OCI-LY7 (cell line): ENCODE data around the gene EYS. TPM values are rescaled to one million over a fixed set of nuclear protein-coding genes. Genes with fewer than 3 reads are reported as not detected.
A peak's percentile ranks its signal among the peaks of the same experiment; 100 is the strongest.

ENCODE experiments used
- BruUV-seq: library from RNA; stranded (reverse); fragments of 400-500 nt; replicated peaks from 2 replicates; lab custom pipeline; 2021; lab: Mats Ljungman, UMichigan
- CTCF ChIA-PET: fragments of 300-600 bp; sonication (Branson Sonifier 250); formaldehyde crosslinking; loops from one replicate; lab custom pipeline; 2022; ENCODE audit warnings: antibody characterized with exemption; ENCODE audit not compliant: unreplicated experiment; lab: Charles Lee
- POLR2A ChIA-PET: fragments of 300-600 bp; sonication (Branson Sonifier 250); formaldehyde crosslinking; loops from one replicate; lab custom pipeline; 2022; ENCODE audit warnings: antibody characterized with exemption; lab: Charles Lee
- DNase-seq: peaks from one replicate; pipeline ENCODE4 v3.0.0-alpha.2; 2015; ENCODE audit warnings: low spot score
- H2AFZ ChIP-seq: fragments of 200-600 bp; sonication (generic), shearing (Covaris generic); 2 replicates; pipeline ENCODE4 v1.6.1; 2014; ENCODE audit warnings: mild to moderate bottlenecking, antibody characterized with exemption, low read length, moderate library complexity
- H3K27ac ChIP-seq: fragments of 200-600 bp; sonication (generic); 2 replicates; pipeline ENCODE4 v1.5.1; 2014; ENCODE audit warnings: mixed run types, low read depth, mild to moderate bottlenecking, moderate library complexity, low read length, inconsistent platforms; ENCODE audit not compliant: poor library complexity, severe bottlenecking
- H3K36me3 ChIP-seq: fragments of 200-600 bp; sonication (generic); 2 replicates; pipeline ENCODE4 v1.6.1; 2014; ENCODE audit warnings: mild to moderate bottlenecking, antibody characterized with exemption, low read length, moderate library complexity, mixed read lengths; ENCODE audit not compliant: insufficient read depth
- H3K4me1 ChIP-seq: fragments of 200-600 bp; sonication (generic); 2 replicates; pipeline ENCODE4 v1.5.1; 2014; ENCODE audit warnings: mild to moderate bottlenecking, low read length; ENCODE audit not compliant: insufficient read depth, poor library complexity, severe bottlenecking
- H3K4me2 ChIP-seq: fragments of 200-600 bp; sonication (generic); 2 replicates; pipeline ENCODE4 v1.6.1; 2014; ENCODE audit warnings: mild to moderate bottlenecking, low read length
- H3K4me3 ChIP-seq: fragments of 200-600 bp; sonication (generic); 2 replicates; pipeline ENCODE4 v1.5.1; 2014; ENCODE audit warnings: mild to moderate bottlenecking, low read depth, low read length; ENCODE audit not compliant: poor library complexity, severe bottlenecking
- H3K79me2 ChIP-seq: fragments of 200-600 bp; sonication (generic); 2 replicates; pipeline ENCODE4 v1.6.1; 2016; ENCODE audit warnings: low read depth, mild to moderate bottlenecking, low read length, moderate library complexity, mixed read lengths; ENCODE audit not compliant: insufficient read depth
- H3K9me2 ChIP-seq: fragments of 200-600 bp; sonication (generic); 2 replicates; pipeline ENCODE4 v1.6.1; 2016; ENCODE audit warnings: mild to moderate bottlenecking, low read length, mixed read lengths; ENCODE audit not compliant: insufficient read depth
- H3K9me3 ChIP-seq: fragments of 200-600 bp; sonication (generic); 2 replicates; pipeline ENCODE4 v1.6.1; 2014; ENCODE audit warnings: mild to moderate bottlenecking, mixed run types, low read length, mixed read lengths
- H4K20me1 ChIP-seq: fragments of 200-600 bp; sonication (generic); 2 replicates; pipeline ENCODE4 v1.6.1; 2014; ENCODE audit warnings: mild to moderate bottlenecking, antibody characterized with exemption, low read length, moderate library complexity, mixed read lengths; ENCODE audit not compliant: insufficient read depth
- CTCF ChIP-seq: fragments of 200-600 bp; sonication (generic); conservative IDR thresholded peaks from 2 replicates; pipeline ENCODE4 v1.5.1; 2014; ENCODE audit warnings: mild to moderate bottlenecking, antibody characterized with exemption, low read length, moderate library complexity, mixed read lengths
- EZH2phosphoT487 ChIP-seq: fragments of 200-600 bp; sonication (generic); IDR thresholded peaks from 2 replicates; pipeline ENCODE4 v1.6.1; 2018; ENCODE audit warnings: low read depth, borderline replicate concordance, mild to moderate bottlenecking, mixed run types, antibody characterized with exemption, low read length, moderate library complexity, mixed read lengths
- intact Hi-C: fragments of 100-400 bp; cut with micrococcal nuclease; formaldehyde crosslinking; loops from one replicate; pipeline ENCODE4 v1.10.0; 2022; ENCODE audit not compliant: unreplicated experiment
- total RNA-seq, 2 experiments: library from RNA; depleted of rRNA in 1 of 2; stranded (reverse); fragments of >200 nt in 1 of 2; shearing (Covaris generic) in 1 of 2; gene quantifications; 2 replicates each; pipeline ENCODE4 v1.2.3, GENCODE V29; 2014 to 2022

The EYS gene
- total RNA-seq, 2 experiments from 2014 or later: not detected

DNA sequence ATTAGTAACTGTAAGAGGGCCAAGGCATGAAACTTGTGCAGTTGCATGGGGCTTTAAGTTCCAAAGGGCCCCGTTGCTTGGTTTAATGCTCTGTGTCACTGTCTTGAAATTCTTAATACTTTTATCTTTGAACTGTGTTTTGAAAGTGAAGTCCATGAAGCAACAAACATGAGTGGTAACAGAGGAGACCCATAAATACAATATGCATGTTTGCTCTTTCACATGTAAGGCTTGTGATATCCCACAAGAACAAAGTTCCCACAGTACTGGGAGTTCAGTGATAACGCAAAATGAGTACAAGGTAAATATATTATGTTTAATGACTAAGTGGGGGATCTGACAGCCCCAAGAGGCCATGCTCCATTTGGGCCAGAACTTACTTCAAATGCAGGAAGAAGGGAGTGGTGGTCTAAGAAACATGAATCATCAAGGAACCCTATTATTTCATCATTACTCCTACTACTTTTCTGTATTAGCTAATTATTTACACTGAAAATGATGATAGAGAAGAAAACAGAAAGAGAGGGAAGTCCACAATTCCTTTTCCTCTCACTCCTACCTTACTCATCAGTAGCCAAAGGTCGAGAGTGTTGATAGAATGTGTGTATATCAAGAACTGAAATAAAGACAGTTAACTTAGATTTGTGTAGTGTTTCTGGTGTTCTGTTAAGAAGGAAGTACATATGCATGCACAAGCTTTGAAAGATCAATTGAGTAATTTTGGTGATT is 1914.1 kb downstream of the EYS start:
- no peaks in the 10 kb centered on the region for H4K20me1 ChIP-seq
- no peak for DNase-seq
- no peaks in the 10 kb centered on the region for H3K79me2 ChIP-seq
- intact Hi-C loops: no loop called here
- no peak for TF ChIP-seq EZH2phosphoT487
- TF ChIP-seq CTCF: no peak
- no peak overlapping the region for H3K27ac ChIP-seq
- H3K9me3 ChIP-seq: no peaks in the 10 kb centered on the region
- H3K36me3 ChIP-seq: no peaks in the 10 kb centered on the region
- no TSS peak for BruUV-seq
- ChIA-PET CTCF (no interaction called here), POLR2A (no interaction called here)
- H2AFZ ChIP-seq: no peak overlapping the region
- no peak overlapping the region for H3K4me3 ChIP-seq
- no peaks in the 10 kb centered on the region for H3K9me2 ChIP-seq
- H3K4me1 ChIP-seq: no peaks in the 10 kb centered on the region
- no peak overlapping the region for H3K4me2 ChIP-seq

GRCh38 chr6:63790334-63790733 is 1916.7 kb downstream of the EYS start:
- no peaks in the 10 kb centered on the region for H3K9me2 ChIP-seq
- DNase-seq: peak; percentile 14
- intact Hi-C loops: no loop called here
- BruUV-seq: no TSS peak
- no peak overlapping the region for H3K4me3 ChIP-seq
- CTCF ChIA-PET: no interaction called here
- H3K4me2 ChIP-seq: no peak overlapping the region
- no peaks in the 10 kb centered on the region for H3K36me3 ChIP-seq
- H4K20me1 ChIP-seq: no peaks in the 10 kb centered on the region
- no peak overlapping the region for H2AFZ ChIP-seq
- no peaks in the 10 kb centered on the region for H3K79me2 ChIP-seq
- H3K27ac ChIP-seq: no peak overlapping the region
- TF ChIP-seq CTCF: no peak
- TF ChIP-seq EZH2phosphoT487: no peak
- POLR2A ChIA-PET: interaction anchor here (0.6 to 1.5 kb wide), 4 partner anchors 9 to 444 kb away, joined by 3 to 6 read pairs (median 4); no protein-coding TSS in a partner anchor
- no peaks in the 10 kb centered on the region for H3K4me1 ChIP-seq
- H3K9me3 ChIP-seq: no peaks in the 10 kb centered on the region

GRCh38 chr6:63789699-63790098 is 1917.3 kb downstream of the EYS start:
- ChIA-PET CTCF (no interaction called here), POLR2A (interaction anchor here (1.0 to 1.5 kb wide), 3 partner anchors 9 to 444 kb away, joined by 3 to 6 read pairs (median 4); no protein-coding TSS in a partner anchor)
- no peaks in the 10 kb centered on the region for H3K79me2 ChIP-seq
- no TSS peak for BruUV-seq
- no peaks in the 10 kb centered on the region for H3K9me3 ChIP-seq
- H3K4me3 ChIP-seq: no peak overlapping the region
- H2AFZ ChIP-seq: no peak overlapping the region
- no peak for DNase-seq
- H3K27ac ChIP-seq: no peak overlapping the region
- intact Hi-C loops: no loop called here
- no peak for TF ChIP-seq CTCF
- no peaks in the 10 kb centered on the region for H4K20me1 ChIP-seq
- H3K4me1 ChIP-seq: no peaks in the 10 kb centered on the region
- H3K9me2 ChIP-seq: no peaks in the 10 kb centered on the region
- H3K36me3 ChIP-seq: no peaks in the 10 kb centered on the region
- no peak overlapping the region for H3K4me2 ChIP-seq
